Neural crest cell (in vitro differentiated cells): ENCODE results near the gene ME1. TPM values are rescaled to one million over a fixed set of nuclear protein-coding genes. Genes with fewer than 3 reads are reported as not detected.
"Not testable (repeated sequence)": the region's sequence is repeated elsewhere in the genome, so short reads cannot be mapped to it uniquely, and the experiment has no call there.

Source experiments
- DNase-seq: peaks from one replicate; pipeline ENCODE4 v3.0.0; 2021; ENCODE audit warnings: low read depth, mixed read lengths, low spot score
- H3K27ac Mint-ChIP-seq: one replicate; pipeline ENCODE4 v1.8.0; 2021; ENCODE audit warnings: mild to moderate bottlenecking, mixed read lengths; ENCODE audit not compliant: unreplicated experiment
- H3K27me3 Mint-ChIP-seq: 2 replicates; pipeline ENCODE4 v1.8.0; 2021; ENCODE audit warnings: low read depth, mild to moderate bottlenecking, mixed read lengths
- H3K36me3 Mint-ChIP-seq: 2 replicates; pipeline ENCODE4 v1.8.0; 2021; ENCODE audit warnings: low read depth, mild to moderate bottlenecking, mixed read lengths
- H3K4me1 Mint-ChIP-seq: 2 replicates; pipeline ENCODE4 v1.8.0; 2021; ENCODE audit warnings: mixed read lengths
- H3K4me3 Mint-ChIP-seq: one replicate; pipeline ENCODE4 v1.8.0; 2021; ENCODE audit warnings: mild to moderate bottlenecking, mixed read lengths
- H3K9me3 Mint-ChIP-seq: 2 replicates; pipeline ENCODE4 v1.8.0; 2021; ENCODE audit warnings: mixed read lengths
- CTCF ChIP-seq: fragments of 200-600 bp; sonication (generic); conservative IDR thresholded peaks from 2 replicates; pipeline ENCODE4 v1.5.0; 2021; ENCODE audit warnings: antibody characterized with exemption, mild to moderate bottlenecking
- total RNA-seq: library from RNA; stranded (reverse); gene quantifications from 2 replicates; pipeline ENCODE4 v1.2.1, GENCODE V29; 2021

Gene ME1
- total RNA-seq, 1 donor from 2014 or later, result 4.4 TPM

GRCh38 chr6:83308833-83309232, 122.0 kb downstream of the ME1 start:
- Mint-ChIP-seq H3K27me3 (no peaks in the 10 kb centered on the region), H3K4me3 (no peak overlapping the region), H3K36me3 (no peaks in the 10 kb centered on the region), H3K27ac (no peak overlapping the region), H3K9me3 (no peaks in the 10 kb centered on the region), H3K4me1 (no peaks in the 10 kb centered on the region)
- TF ChIP-seq CTCF, result no peak
- no peak for DNase-seq

GRCh38 chr6:83307849-83308248, 123.0 kb downstream of the ME1 start:
- no peaks in the 10 kb centered on the region for H3K36me3 Mint-ChIP-seq
- H3K27me3 Mint-ChIP-seq, result no peaks in the 10 kb centered on the region
- H3K4me1 Mint-ChIP-seq, result no peaks in the 10 kb centered on the region
- DNase-seq, result no peak
- no peak overlapping the region for H3K4me3 Mint-ChIP-seq
- no peaks in the 10 kb centered on the region for H3K9me3 Mint-ChIP-seq
- TF ChIP-seq CTCF, result no peak
- H3K27ac Mint-ChIP-seq, result no peak overlapping the region

- no peak for DNase-seq
- Mint-ChIP-seq H3K4me3 (no peak overlapping the region), H3K4me1 (no peaks in the 10 kb centered on the region), H3K9me3 (peaks cover 2% of the 10 kb centered on the region), H3K27ac (no peak overlapping the region), H3K27me3 (no peaks in the 10 kb centered on the region), H3K36me3 (peaks cover 2% of the 10 kb centered on the region)
- TF ChIP-seq CTCF, result no peak
Measured at GRCh38 chr6:83303426-83303825, 127.4 kb downstream of the ME1 start.

GRCh38 chr6:83294676-83295075, 136.2 kb downstream of the ME1 start:
- Mint-ChIP-seq H3K9me3 (peaks cover 8% of the 10 kb centered on the region), H3K27me3 (no peaks in the 10 kb centered on the region), H3K36me3 (peaks cover 13% of the 10 kb centered on the region), H3K4me3 (no peak overlapping the region), H3K27ac (no peak overlapping the region), H3K4me1 (no peaks in the 10 kb centered on the region)
- no peak for TF ChIP-seq CTCF
- no peak for DNase-seq

GRCh38 chr6:83292900-83293843, 137.7 kb downstream of the ME1 start:
- Mint-ChIP-seq H3K4me3 (no peak overlapping the region), H3K9me3 (peaks cover 8% of the 10 kb centered on the region), H3K27me3 (no peaks in the 10 kb centered on the region), H3K27ac (no peak overlapping the region), H3K36me3 (peaks cover 15% of the 10 kb centered on the region), H3K4me1 (no peaks in the 10 kb centered on the region)
- TF ChIP-seq CTCF, result no peak
- DNase-seq, result no peak

- not testable (repeated sequence) for H3K4me1 Mint-ChIP-seq, H3K4me3 Mint-ChIP-seq, H3K27ac Mint-ChIP-seq, H3K36me3 Mint-ChIP-seq, H3K9me3 Mint-ChIP-seq, DNase-seq, H3K27me3 Mint-ChIP-seq
Measured at GRCh38 chr6:83287298-83287697, 143.6 kb downstream of the ME1 start.
